Right lung (tissue), 5 donors: ENCODE data around the gene EPHA1. TPM values are rescaled to one million over a fixed set of nuclear protein-coding genes. Genes with fewer than 3 reads are reported as not detected.

Experiments used
- DNase-seq, 2 donors: peaks; one replicate each; pipeline ENCODE4 v3.0.0-alpha.2; 2013
- polyA plus RNA-seq, 5 donors: library from polyadenylated mRNA; unstranded; fragments of 120-200 nt; gene quantifications; one replicate each; pipeline versions ENCODE4 v1.2.1 to v1.2.3, GENCODE V29; 2013; ENCODE audit warnings: inconsistent platforms in 1 of 5, low replicate concordance in 1 of 5; ENCODE audit not compliant: insufficient read length in 5 of 5, insufficient read depth in 1 of 5

The EPHA1 gene
- polyA plus RNA-seq, 5 donors = 10.5 to 15.8 (median 13.2) TPM

GRCh38 chr7:143374561-143374960, 34.1 kb downstream of the EPHA1 start:
- no peak for DNase-seq

- no peak for DNase-seq
These were observed 35.3 kb downstream of the EPHA1 start for GRCh38 chr7:143373255-143373794.

- no peak for DNase-seq
These were observed 36.6 kb downstream of the EPHA1 start for GRCh38 chr7:143372070-143372469.

- DNase-seq = no peak
These were observed 38.7 kb downstream of the EPHA1 start for GRCh38 chr7:143369678-143370651.

GRCh38 chr7:143368387-143368786, 40.3 kb downstream of the EPHA1 start:
- no peak for DNase-seq

GRCh38 chr7:143367972-143368371, 40.7 kb downstream of the EPHA1 start:
- DNase-seq = no peak

- no peak for DNase-seq
These were observed 45.4 kb downstream of the EPHA1 start for GRCh38 chr7:143363016-143363937.

GRCh38 chr7:143362131-143363015, 46.3 kb downstream of the EPHA1 start, which contains the start of gene FAM131B:
FAM131B (minus strand) TSS chr7:143362713; CDS start chr7:143362603, 110 bp downstream.
- DNase-seq = no peak

GRCh38 chr7:143361552-143362130, 47.0 kb downstream of the EPHA1 start:
- no peak for DNase-seq

GRCh38 chr7:143360788-143361551, 47.7 kb downstream of the EPHA1 start:
- DNase-seq = no peak

- no peak for DNase-seq
These were observed 48.8 kb downstream of the EPHA1 start for GRCh38 chr7:143359771-143360353.

GRCh38 chr7:143358626-143359025, 50.0 kb downstream of the EPHA1 start:
- DNase-seq = no peak

- DNase-seq = no peak
These were observed 52.1 kb downstream of the EPHA1 start for GRCh38 chr7:143356414-143357050.

GRCh38 chr7:143355450-143356385, 52.9 kb downstream of the EPHA1 start:
- DNase-seq = no peak

- DNase-seq = no peak
These were observed 53.7 kb downstream of the EPHA1 start for GRCh38 chr7:143354965-143355364.

- DNase-seq = no peak
These were observed 54.3 kb downstream of the EPHA1 start for GRCh38 chr7:143354376-143354775.

GRCh38 chr7:143352531-143353002, 56.1 kb downstream of the EPHA1 start:
- no peak for DNase-seq
